NCI-H128 (cell line): ENCODE data around the gene ADCY2.
A peak's percentile ranks its signal among the peaks of the same experiment; 100 is the strongest.

ENCODE experiments used
- DNase-seq: peaks from one replicate; lab custom pipeline; 2025; ENCODE audit not compliant: unreplicated experiment; lab: John Stamatoyannopoulos, UW

ADCY2 gene

DNA sequence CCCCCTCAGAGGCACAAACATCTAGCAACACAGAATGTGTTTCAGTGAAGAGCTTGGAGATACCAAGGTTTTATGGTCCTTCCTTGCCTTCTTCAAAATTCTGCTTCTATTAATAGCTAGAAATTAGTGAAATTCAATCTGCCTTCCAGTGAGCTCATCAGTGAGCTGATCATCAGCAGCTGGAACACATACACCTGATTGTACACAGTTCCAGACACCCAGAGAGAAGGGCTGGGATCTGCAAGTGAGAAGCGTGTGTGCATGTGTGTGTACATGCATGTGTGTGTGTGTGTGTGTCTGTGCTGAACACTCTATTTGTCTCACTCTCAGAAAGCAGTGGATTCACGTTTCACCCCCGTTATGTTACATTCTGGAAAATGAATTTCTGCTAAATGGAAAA is 426.5 kb downstream of the ADCY2 start:
- no peak for DNase-seq

DNA sequence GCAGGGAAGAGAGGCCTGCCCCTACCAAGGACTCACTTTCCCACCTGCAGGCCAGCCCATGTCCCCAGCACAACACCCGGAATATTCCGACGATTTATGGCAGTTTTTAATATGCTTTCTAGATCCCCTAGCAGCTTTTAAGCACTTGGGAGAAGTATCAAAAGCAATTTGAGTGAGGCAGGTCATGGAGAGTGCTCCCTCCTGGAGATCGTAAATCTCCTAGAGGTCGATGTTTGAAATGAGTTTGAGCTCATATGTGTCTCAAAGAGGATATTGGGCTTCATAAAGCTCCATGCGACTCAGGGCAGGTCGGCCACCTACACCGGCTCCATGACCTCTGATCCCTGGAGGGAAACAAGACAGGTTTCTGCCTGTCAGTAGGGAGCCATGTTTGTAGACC is 427.7 kb downstream of the ADCY2 start:
- no peak for DNase-seq

DNA sequence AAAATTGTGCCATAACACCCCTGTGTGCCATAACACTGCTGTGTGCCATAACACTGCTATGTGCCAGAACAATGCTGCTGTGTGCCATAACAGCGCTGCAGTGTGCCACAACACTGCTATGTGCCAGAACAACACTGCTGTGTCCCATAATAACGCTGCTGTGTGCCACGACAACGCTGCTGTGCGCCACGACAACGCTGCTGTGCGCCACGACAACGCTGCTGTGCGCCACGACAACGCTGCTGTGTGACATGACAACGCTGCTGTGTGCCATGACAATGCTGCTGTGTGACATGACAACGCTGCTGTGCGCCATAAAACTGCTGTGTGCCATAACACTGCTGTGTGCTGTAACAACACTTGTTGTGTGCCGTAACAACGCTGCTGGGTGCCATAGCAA is 429.1 kb downstream of the ADCY2 start:
- DNase-seq: no peak

DNA sequence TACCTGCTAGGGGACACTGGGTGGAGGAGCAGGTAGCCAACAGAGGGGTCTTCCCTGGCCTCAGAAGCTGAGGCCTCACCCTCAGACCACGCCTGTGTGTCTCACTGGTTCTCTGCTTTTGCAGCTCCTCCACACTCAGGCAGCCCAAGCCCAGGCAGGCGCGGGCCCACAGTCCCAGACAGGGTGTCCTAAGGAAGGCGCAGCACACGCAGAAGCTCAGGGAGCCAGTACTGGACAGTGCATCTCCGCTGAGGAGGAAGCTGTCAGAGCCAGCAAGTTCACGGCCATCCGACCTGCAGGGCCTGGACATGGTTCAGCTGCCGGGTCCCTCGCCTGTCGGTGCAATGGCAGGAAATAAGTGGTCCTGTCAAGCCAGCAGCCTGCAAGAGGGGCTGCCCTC is 429.7 kb downstream of the ADCY2 start:
- no peak for DNase-seq

- DNase-seq: no peak
Observed at GRCh38 chr5:7827610-7828009, 431.7 kb downstream of the ADCY2 start.

- DNase-seq: no peak
Observed at GRCh38 chr5:7828269-7828668, 432.3 kb downstream of the ADCY2 start.

DNA sequence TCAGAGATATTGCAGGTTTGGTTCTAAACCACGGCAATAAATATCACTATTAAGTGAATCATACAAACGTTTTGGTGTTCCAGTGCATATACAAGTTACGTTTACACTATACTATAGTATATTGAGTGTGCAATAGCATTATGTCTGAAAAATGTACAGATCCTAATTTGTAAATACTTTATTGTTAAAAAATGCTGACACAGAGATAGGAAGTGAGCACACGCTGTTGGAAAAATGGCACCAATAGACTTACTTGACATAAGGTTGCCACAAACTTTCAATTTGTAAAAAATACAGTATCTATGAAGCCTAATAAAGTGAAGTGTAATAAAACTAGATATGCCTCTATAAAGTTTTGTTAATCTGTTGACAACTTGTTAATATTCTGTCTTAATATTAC is 439.0 kb downstream of the ADCY2 start:
- DNase-seq: no peak

GRCh38 chr5:7837403-7837802 is 441.5 kb downstream of the ADCY2 start:
- no peak for DNase-seq

DNA sequence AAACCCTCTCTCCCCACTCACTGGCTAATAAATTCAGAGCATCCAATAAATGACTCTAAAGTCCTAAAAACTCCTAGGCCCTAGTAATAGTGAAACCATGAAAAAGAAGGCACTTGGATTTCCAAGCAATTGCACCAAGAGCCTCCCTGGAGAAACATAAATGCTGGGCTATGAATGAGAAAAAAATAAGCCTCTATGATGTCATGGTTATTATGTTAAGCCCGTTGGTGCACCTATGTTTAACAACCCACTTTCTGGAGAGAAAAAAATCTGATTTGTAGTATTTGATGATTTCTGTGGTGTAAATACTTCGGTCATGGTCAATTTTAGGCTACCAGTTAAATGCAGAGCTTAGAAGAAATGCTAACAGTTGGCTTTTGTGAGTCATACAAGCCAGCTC is 446.6 kb downstream of the ADCY2 start:
- DNase-seq: no peak

DNA sequence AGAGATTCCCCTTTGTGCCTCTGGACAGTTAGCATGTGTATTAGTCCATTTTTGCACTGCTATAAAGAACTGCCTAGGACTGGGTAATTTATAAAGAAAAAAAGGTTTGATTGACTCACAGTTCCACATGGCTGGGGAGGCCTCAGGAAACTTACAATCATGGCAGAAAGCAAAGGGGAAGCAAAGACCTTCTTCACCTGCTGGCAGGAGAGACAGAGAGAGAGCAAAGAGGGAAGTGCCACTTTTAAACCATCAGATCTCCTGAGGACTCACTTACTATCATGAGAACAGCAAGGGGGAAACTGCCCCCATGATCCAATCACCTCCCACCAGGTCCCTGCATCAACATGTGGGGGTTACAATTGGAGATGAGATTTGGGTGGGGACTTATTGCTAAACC is 449.0 kb downstream of the ADCY2 start:
- no peak for DNase-seq

DNA sequence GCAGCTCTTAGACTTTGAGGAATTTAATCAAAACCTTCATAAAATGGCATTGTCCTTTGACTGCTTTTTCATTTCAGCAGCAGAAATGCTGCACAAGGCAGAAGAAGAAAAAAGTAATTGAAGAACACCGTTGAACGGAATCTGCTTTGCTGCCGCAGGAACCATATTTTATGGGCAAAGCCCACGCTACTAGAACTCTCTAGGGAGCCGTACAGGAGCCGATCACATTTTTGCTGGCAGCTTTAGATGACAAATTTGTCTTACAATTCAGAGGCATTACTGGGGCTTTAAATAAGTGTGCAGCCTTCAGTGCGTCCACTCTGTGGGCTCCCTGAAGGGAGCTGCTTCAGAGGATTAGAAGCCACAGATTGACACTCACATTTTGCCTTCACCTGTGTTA is 449.6 kb downstream of the ADCY2 start:
- DNase-seq: no peak

DNA sequence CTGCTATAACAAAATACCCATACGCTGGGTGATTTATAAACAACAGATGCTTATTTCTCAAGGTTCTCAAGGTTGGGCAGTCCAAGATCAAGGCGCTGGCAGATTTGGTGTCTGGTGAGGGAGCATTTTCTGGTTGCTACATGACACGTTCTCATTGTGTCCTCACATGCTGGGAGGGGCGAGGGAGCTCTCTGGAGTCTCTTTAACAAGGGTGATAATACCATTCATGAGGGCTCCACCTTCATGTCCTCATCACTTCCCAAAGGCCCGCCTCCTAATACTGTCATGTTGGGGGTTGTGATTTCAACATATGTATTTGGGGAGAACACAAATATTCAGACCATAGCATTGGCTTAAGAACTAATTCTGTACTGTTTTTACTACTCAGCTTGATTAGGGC is 450.4 kb downstream of the ADCY2 start:
- DNase-seq: no peak

DNA sequence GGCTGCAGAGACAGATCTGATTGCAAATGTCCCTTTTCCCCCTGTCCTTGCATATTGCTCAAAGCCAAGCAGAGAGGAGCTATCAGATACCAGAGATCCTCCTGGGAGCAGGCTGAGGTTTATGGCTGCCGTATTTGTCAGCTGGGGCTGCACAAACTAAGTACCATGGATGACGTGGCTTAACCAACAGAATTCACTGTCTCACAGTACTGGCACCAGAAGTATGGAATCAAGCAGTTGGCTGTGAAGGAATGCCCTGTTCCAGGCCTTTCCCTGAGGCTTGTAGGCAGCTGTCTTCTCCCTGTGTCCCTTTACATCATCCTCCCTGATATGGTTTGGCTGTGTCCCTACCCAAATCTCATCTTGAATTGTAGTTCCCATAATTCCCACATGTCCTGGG is 452.4 kb downstream of the ADCY2 start:
- DNase-seq: no peak

DNA sequence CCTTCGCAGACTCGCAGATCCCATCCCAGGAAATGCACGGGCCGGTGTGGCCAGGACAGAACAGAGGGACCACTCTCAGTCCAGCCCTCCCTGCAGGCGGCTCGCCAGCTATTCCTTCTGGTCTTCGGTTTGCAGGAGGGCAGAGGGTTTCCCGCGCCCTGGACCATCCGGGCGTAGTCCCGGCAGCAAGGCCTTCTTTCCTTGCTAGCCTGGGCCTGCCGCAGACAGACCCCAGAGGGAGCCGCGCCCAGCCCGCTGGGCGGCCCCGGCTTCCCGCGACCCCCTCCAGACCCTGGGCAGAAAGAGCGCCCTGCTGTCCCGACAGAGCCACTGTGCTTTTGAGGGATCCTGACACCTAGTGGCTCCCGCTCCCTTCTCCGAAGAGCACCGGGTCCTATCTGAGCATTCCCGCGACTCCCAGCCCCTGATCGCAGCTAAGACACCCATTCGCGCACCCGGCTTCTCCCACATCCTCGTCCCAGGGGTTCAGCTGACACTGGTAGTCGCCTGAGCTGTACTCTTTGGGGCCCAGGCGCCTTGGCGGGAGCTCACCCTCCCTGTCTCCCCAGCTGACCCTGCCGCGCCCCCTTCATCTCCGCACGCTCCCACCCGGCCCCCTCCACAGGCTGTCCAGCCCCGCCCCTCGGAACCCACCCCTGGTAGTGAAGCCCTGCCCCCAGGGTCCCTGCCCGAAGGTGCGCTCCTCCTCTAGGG is 453.9 kb downstream of the ADCY2 start:
- peak; percentile 31 for DNase-seq

GRCh38 chr5:7850395-7851239 is 454.7 kb downstream of the ADCY2 start, which contains the start of gene CFAP90:
Gene CFAP90, minus strand, starts transcription at chr5:7851133. Its CDS starts 112 bp downstream, at chr5:7851021.
- peak; percentile 47 for DNase-seq

DNA sequence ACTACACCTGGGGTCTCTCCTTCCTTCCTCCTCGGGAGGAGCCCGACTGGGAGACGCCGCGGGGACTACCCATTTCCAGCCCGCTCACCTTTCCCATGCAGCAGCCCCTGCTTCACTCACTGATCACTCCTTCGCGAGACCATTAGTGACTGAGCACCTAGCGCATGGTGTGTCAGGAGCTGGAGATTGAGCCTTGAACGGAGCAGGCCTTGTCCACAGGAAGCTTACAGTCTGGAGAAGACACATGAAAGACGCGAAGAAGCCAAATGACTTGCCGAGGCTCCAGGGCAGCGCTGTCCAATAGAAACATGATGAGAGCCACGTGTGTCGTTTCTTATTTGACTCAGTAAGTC is 455.3 kb downstream of the ADCY2 start:
- DNase-seq: no peak

GRCh38 chr5:7851617-7852289 is 455.8 kb downstream of the ADCY2 start:
- no peak for DNase-seq

DNA sequence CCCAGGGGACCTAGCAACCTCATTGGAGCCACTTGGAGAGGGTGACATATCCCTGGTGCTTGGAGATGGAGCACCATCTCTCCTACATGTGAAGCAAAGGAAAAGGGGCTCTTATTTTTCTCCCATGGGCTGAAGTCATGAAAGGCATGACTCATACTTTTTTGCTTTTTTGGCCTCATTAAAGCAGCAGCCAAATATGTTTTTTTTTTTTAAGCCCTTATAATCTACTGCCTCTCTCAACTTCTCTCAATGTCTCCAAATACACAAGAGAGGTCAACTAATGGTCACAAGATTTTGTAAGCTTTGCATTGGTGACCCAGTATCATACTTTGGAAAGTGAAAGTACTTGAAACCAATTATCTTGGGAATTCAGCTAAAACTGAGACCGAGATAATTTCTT is 456.6 kb downstream of the ADCY2 start:
- no peak for DNase-seq

DNA sequence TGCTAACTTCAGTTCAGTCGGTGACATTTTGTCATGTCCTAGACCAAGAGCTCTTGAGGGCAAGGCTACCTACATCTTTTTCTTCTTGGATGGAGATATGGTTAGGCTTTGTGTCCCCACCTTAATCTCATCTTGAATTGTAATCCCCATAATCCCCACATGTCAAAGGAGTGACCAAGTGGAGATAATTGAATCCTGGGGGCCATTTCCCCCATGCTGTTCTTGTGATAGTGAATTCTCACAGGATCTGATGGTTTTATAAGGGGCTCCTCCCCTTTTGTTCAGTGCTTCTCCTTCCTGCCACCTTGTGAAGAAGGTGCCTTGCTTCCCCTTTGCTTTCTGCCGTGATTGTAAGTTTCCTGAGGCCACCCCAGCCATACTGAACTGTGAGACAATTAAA is 457.1 kb downstream of the ADCY2 start:
- DNase-seq: no peak

GRCh38 chr5:7855611-7856010 is 459.7 kb downstream of the ADCY2 start:
- DNase-seq: no peak

DNA sequence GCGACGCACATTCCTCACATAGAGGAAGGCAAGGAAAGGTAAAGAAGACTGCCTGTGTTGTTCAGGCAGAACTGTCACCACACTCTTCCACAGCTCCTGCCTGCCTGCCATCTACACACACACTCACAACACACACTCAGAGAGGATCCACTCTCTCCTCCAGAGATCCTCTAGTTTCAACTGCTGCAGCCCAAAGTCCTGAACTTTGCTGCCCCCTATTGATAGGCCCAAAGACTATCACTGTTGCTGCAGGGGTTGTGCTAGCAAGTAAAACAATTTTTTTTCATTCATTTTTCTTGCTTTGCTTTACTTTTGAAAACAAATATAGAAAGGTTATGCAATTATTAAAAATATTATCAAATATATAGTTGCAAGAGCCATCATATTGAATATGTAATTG is 460.9 kb downstream of the ADCY2 start:
- peak; percentile 69 for DNase-seq

GRCh38 chr5:7857361-7857760 is 461.4 kb downstream of the ADCY2 start:
- no peak for DNase-seq
